IMR-90 (cell line): ENCODE data around the gene FAM83C. TPM values are rescaled to one million over a fixed set of nuclear protein-coding genes. Genes with fewer than 3 reads are reported as not detected.

Experiments
- ATAC-seq: fragments of 200-7000 bp; cut with Tn5 transposase; 2 replicates; pipeline ENCODE4 v1.9.1; 2020; ENCODE audit warnings: low read depth, mild to moderate bottlenecking, moderate library complexity
- BruUV-seq: library from RNA; stranded (reverse); fragments of 400-500 nt; replicated peaks from 2 replicates; lab custom pipeline; 2021; lab: Mats Ljungman, UMichigan
- CTCF ChIA-PET: fragments of 300-600 bp; formaldehyde crosslinking; extraction: SDS; loops from one replicate; lab custom pipeline; 2021; ENCODE audit warnings: antibody characterized with exemption; lab: Yijun Ruan, JAX
- POLR2A ChIA-PET: fragments of 300-600 bp; sonication (Branson Sonifier 250); formaldehyde crosslinking; loops from one replicate; lab custom pipeline; 2022; ENCODE audit warnings: antibody characterized with exemption; ENCODE audit not compliant: unreplicated experiment; lab: Charles Lee
- DNase-seq: peaks from one replicate; pipeline ENCODE4 v3.0.0; 2013
- H2AFZ ChIP-seq: replicated peaks from 2 replicates; pipeline ENCODE3; 2013; ENCODE audit warnings: low read length, mild to moderate bottlenecking; ENCODE audit not compliant: poor library complexity
- H2AK5ac ChIP-seq: 2 replicates; pipeline ENCODE4 v1.6.1; 2013; ENCODE audit warnings: low read depth, low read length, inconsistent platforms
- H2AK9ac ChIP-seq: replicated peaks from 2 replicates; pipeline ENCODE3; 2013; ENCODE audit warnings: mild to moderate bottlenecking, low read depth, low read length, moderate library complexity; ENCODE audit not compliant: poor library complexity
- H2BK120ac ChIP-seq: 2 replicates; pipeline ENCODE4 v1.6.1; 2013; ENCODE audit warnings: low read depth, low read length, inconsistent platforms
- H2BK15ac ChIP-seq: 3 replicates; pipeline ENCODE4 v1.6.1; 2013; ENCODE audit warnings: low read depth, low read length, inconsistent platforms
- H2BK20ac ChIP-seq: 2 replicates; pipeline ENCODE4 v1.6.1; 2013; ENCODE audit warnings: low read depth, mild to moderate bottlenecking, inconsistent platforms, low read length, moderate library complexity
- H2BK5ac ChIP-seq: 2 replicates; pipeline ENCODE4 v1.6.1; 2013; ENCODE audit warnings: mild to moderate bottlenecking, low read depth, low read length, inconsistent platforms; ENCODE audit not compliant: poor library complexity, severe bottlenecking
- H3K14ac ChIP-seq: replicated peaks from 2 replicates; pipeline ENCODE4 v1.6.1; 2013; ENCODE audit warnings: low read depth, low read length, inconsistent platforms
- H3K18ac ChIP-seq: 2 replicates; pipeline ENCODE4 v1.6.1; 2013; ENCODE audit warnings: low read depth, low read length, control low read depth
- H3K23ac ChIP-seq: 2 replicates; pipeline ENCODE4 v1.6.1; 2013; ENCODE audit warnings: low read depth, low read length, inconsistent platforms
- H3K27ac ChIP-seq: 2 replicates; pipeline ENCODE4 v1.5.1; 2013; ENCODE audit warnings: mild to moderate bottlenecking, control low read depth, low read length; ENCODE audit not compliant: insufficient read depth
- H3K27me3 ChIP-seq: 2 replicates; pipeline ENCODE4 v1.6.1; 2013; ENCODE audit warnings: low read length; ENCODE audit not compliant: control insufficient read depth, insufficient read depth
- H3K36me3 ChIP-seq: 2 replicates; pipeline ENCODE4 v1.6.1; 2013; ENCODE audit warnings: low read length, mixed read lengths; ENCODE audit not compliant: control insufficient read depth, insufficient read depth
- H3K4ac ChIP-seq: 2 replicates; pipeline ENCODE4 v1.6.1; 2013; ENCODE audit warnings: low read depth, low read length, inconsistent platforms
- H3K4me1 ChIP-seq: 2 replicates; pipeline ENCODE4 v1.6.1; 2013; ENCODE audit warnings: low read length, mixed read lengths; ENCODE audit not compliant: control insufficient read depth, insufficient read depth
- H3K4me2 ChIP-seq: 2 replicates; pipeline ENCODE4 v1.6.1; 2013; ENCODE audit warnings: low read depth, mild to moderate bottlenecking, control low read depth, low read length, moderate library complexity
- H3K4me3 ChIP-seq: 2 replicates; pipeline ENCODE4 v1.5.1; 2013; ENCODE audit warnings: low read depth, mild to moderate bottlenecking, control low read depth, low read length, moderate library complexity; ENCODE audit not compliant: insufficient read depth
- H3K56ac ChIP-seq: 2 replicates; pipeline ENCODE4 v1.6.1; 2013; ENCODE audit warnings: low read length, inconsistent platforms; ENCODE audit not compliant: insufficient read depth; ENCODE audit errors: extremely low read depth
- H3K79me1 ChIP-seq, 2 experiments: 2 replicates each; pipeline ENCODE4 v1.6.1; 2013; ENCODE audit warnings: low read length in 2 of 2, inconsistent platforms in 1 of 2, low read depth in 1 of 2
- H3K9ac ChIP-seq: 2 replicates; pipeline ENCODE4 v1.6.1; 2013; ENCODE audit warnings: low read depth, low read length, control low read depth
- H3K9me1 ChIP-seq: 2 replicates; pipeline ENCODE4 v1.6.1; 2013; ENCODE audit warnings: low read length, inconsistent platforms; ENCODE audit not compliant: insufficient read depth
- H3K9me3 ChIP-seq: 2 replicates; pipeline ENCODE4 v1.6.1; 2013; ENCODE audit warnings: low read length; ENCODE audit not compliant: control insufficient read depth, insufficient read depth
- H4K20me1 ChIP-seq: 2 replicates; pipeline ENCODE4 v1.6.1; 2013; ENCODE audit warnings: low read length, inconsistent platforms; ENCODE audit not compliant: insufficient read depth
- H4K5ac ChIP-seq: 2 replicates; pipeline ENCODE4 v1.6.1; 2013; ENCODE audit warnings: mild to moderate bottlenecking, low read depth, low read length, control low read depth
- H4K8ac ChIP-seq, 2 experiments: 2 replicates each; pipeline ENCODE4 v1.6.1; 2013; ENCODE audit warnings: low read depth in 2 of 2, low read length in 2 of 2, control low read depth in 1 of 2, inconsistent platforms in 1 of 2
- H4K91ac ChIP-seq: 2 replicates; pipeline ENCODE4 v1.6.1; 2013; ENCODE audit warnings: low read depth, low read length, inconsistent platforms; ENCODE audit not compliant: insufficient read depth
- MAFK ChIP-seq: IDR thresholded peaks from 2 replicates; pipeline ENCODE4 v1.6.1; 2012; ENCODE audit warnings: low read depth, low read length, improper control_type of control experiment
- MXI1 ChIP-seq: IDR thresholded peaks from 2 replicates; pipeline ENCODE4 v1.6.1; 2012; ENCODE audit warnings: low read depth, mild to moderate bottlenecking, low read length, moderate library complexity, borderline replicate concordance
- RCOR1 ChIP-seq: IDR thresholded peaks from 2 replicates; pipeline ENCODE4 v1.6.1; 2012; ENCODE audit warnings: mild to moderate bottlenecking, low read length, improper control_type of control experiment; ENCODE audit not compliant: insufficient replicate concordance
- RFX5 ChIP-seq: IDR thresholded peaks from 2 replicates; pipeline ENCODE4 v1.8.0; 2012; ENCODE audit warnings: low read depth, mild to moderate bottlenecking, low read length, moderate library complexity
- WGBS, 2 experiments: methylation state at CpG; one replicate each; pipeline versions ENCODE4 v1.1.5 to v1.1.7; 2013; ENCODE audit warnings: missing lambda C conversion rate in 2 of 2; ENCODE audit not compliant: insufficient read length in 1 of 2; ENCODE audit errors: extremely low coverage in 2 of 2; 5-methylcytosine and 5-hydroxymethylcytosine counted together
- dilution Hi-C: fragments of 300-500 bp; cut with HindIII; formaldehyde crosslinking; loops from one replicate; pipeline ENCODE4 v1.14.3; 2018; ENCODE audit warnings: low sequenced_read_pairs; ENCODE audit not compliant: unreplicated experiment
- in situ Hi-C: fragments of 300-500 bp; cut with MboI; formaldehyde crosslinking; loops from 3 replicates; pipeline ENCODE4 v1.14.3; 2019; ENCODE audit warnings: low sequenced_read_pairs, inconsistent platforms, mixed read lengths
- intact Hi-C: fragments of 100-400 bp; cut with micrococcal nuclease; formaldehyde crosslinking; loops from 2 replicates; pipeline ENCODE4 v1.10.0; 2022
- polyA plus RNA-seq, 3 experiments: library from polyadenylated mRNA; depleted of rRNA; stranded (reverse); fragments of >200 nt; gene quantifications; 2 replicates each; pipeline ENCODE4 v1.2.3, GENCODE V29; 2012; ENCODE audit warnings: low replicate concordance in 1 of 3
- total RNA-seq: library from RNA; depleted of rRNA; stranded (reverse); fragments of >200 nt; gene quantifications from 2 replicates; pipeline ENCODE4 v1.2.3, GENCODE V29; 2012

Gene FAM83C
- total and polyA plus RNA-seq, 2 of the 4 experiments (the other 2 are of a cell fraction): 0.02 TPM; not detected in 1

- ATAC-seq (peak; percentile 66), DNase-seq (no peak)
- Histone ChIP-seq H3K23ac (no peak overlapping the region), H3K9ac (no peak overlapping the region), H3K4ac (no peak overlapping the region), H4K91ac (no peak overlapping the region), H2AFZ (no peak overlapping the region), H3K9me3 (peaks cover 3% of the 10 kb centered on the region), H2AK9ac (no peak overlapping the region), H2AK5ac (no peak overlapping the region), H3K9me1 (no peaks in the 10 kb centered on the region), H2BK15ac (no peak overlapping the region), H3K4me1 (no peaks in the 10 kb centered on the region), H4K8ac (no peak overlapping the region), H3K18ac (no peak overlapping the region), H2BK20ac (no peak overlapping the region), H3K27ac (no peak overlapping the region), H3K4me3 (no peak overlapping the region), H3K27me3 (peaks cover 4% of the 10 kb centered on the region; the same call in 1 of the 2 replicates), H2BK5ac (no peak overlapping the region), H2BK120ac (no peak overlapping the region), H3K79me1 (no peaks in the 10 kb centered on the region), H4K5ac (no peak overlapping the region), H3K14ac (no peak overlapping the region), H3K56ac (no peak overlapping the region), H3K4me2 (no peak overlapping the region), H4K20me1 (no peaks in the 10 kb centered on the region), H3K36me3 (no peaks in the 10 kb centered on the region)
- in situ Hi-C loops: no loop called here
- intact Hi-C loops: no loop called here
- WGBS, 2 experiments: 75% methylated on average over 2 of the region's 2 CpGs; no CpG with 5 or more reads in 1 of the 2 experiments
- CTCF ChIA-PET: no interaction called here
- BruUV-seq: no TSS peak
- TF ChIP-seq RCOR1 (no peak), RFX5 (no peak), MAFK (no peak), MXI1 (no peak)
- dilution Hi-C loops: no loop called here
- POLR2A ChIA-PET: no interaction called here
Measured at GRCh38 chr20:35240811-35241293, 51.4 kb downstream of the FAM83C start.
